ENCODE measurements around the gene RAD9A. TPM values are rescaled to one million over a fixed set of nuclear protein-coding genes. Genes with fewer than 3 reads are reported as not detected.

RAD9A gene
- total RNA-seq, 1 donor from 2014 or later, result 49.4 TPM

DNA sequence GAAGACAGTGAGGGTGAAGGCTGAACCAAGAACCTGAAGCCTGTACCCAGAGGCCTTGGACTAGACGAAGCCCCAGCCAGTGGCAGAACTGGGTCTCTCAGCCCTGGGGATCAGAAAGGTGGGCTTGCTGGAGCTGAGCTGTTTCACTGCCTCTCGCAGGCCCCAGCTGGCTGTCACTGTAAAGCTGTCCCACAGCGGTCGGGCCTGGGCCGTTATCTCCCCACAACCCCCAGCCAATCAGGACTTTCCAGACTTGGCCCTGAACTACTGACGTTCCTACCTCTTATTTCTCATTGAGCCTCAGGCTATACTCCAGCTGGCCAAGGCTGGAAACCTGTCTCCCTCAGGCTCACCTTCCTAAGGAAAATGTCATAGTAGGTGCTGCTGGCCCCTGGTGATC lies 5.8 kb downstream of the RAD9A start:
- no peak overlapping the region for H3K27ac Mint-ChIP-seq (ENCODE audit: unreplicated experiment)
- H3K4me3 Mint-ChIP-seq, result peak overlapping the region; percentile 76
- H3K27me3 Mint-ChIP-seq (ENCODE audit: low read depth), result no peaks in the 10 kb centered on the region
- no peaks in the 10 kb centered on the region for H3K36me3 Mint-ChIP-seq (ENCODE audit: low read depth)
- peaks cover 22% of the 10 kb centered on the region for H3K4me1 Mint-ChIP-seq
- TF ChIP-seq, protein P1, sequence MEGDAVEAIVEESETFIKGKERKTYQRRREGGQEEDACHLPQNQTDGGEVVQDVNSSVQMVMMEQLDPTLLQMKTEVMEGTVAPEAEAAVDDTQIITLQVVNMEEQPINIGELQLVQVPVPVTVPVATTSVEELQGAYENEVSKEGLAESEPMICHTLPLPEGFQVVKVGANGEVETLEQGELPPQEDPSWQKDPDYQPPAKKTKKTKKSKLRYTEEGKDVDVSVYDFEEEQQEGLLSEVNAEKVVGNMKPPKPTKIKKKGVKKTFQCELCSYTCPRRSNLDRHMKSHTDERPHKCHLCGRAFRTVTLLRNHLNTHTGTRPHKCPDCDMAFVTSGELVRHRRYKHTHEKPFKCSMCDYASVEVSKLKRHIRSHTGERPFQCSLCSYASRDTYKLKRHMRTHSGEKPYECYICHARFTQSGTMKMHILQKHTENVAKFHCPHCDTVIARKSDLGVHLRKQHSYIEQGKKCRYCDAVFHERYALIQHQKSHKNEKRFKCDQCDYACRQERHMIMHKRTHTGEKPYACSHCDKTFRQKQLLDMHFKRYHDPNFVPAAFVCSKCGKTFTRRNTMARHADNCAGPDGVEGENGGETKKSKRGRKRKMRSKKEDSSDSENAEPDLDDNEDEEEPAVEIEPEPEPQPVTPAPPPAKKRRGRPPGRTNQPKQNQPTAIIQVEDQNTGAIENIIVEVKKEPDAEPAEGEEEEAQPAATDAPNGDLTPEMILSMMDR (conservative IDR thresholded peaks at IDR 0.05), result no peak
- no peaks in the 10 kb centered on the region for H3K9me3 Mint-ChIP-seq
- no peak for DNase-seq (ENCODE audit: low read depth, low spot score)

DNA sequence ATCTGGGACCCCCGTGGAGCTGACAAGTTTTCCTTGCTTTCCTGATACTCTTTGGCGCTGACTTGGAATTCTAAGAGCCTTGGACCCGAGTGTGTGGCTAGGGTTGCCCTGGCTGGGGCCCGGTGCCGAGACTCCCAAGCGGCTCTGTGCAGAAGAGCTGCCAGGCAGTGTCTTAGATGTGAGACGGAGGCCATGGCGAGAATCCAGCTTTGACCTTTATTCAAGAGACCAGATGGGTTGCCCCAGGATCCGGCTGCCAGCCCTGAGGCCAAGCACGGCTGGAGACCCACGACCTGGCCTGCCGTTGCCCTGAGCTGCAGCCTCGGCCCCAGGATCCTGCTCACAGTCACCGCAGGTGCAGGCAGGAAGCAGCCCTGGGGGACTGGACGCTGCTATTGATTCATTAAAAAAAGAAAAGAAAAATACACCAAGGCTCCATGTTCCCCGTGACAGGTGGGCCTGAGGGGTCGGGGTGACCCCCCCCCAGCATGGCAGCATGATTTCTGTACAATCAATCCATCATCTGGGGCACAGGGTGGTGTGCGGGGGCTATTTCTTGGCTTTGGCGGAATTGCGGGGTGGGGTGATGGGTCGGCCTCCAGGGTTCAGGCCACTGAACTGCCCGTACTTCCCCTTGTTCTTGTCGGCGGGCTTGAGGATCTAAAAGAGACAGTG lies 6.3 kb downstream of the RAD9A start:
- H3K9me3 Mint-ChIP-seq, result no peaks in the 10 kb centered on the region
- no peaks in the 10 kb centered on the region for H3K36me3 Mint-ChIP-seq (ENCODE audit: low read depth)
- H3K4me3 Mint-ChIP-seq, result peak overlapping the region; percentile 76
- TF ChIP-seq, protein P1 (conservative IDR thresholded peaks at IDR 0.05), result no peak
- no peaks in the 10 kb centered on the region for H3K27me3 Mint-ChIP-seq (ENCODE audit: low read depth)
- peak overlapping the region; percentile 27 for H3K27ac Mint-ChIP-seq (ENCODE audit: unreplicated experiment)
- H3K4me1 Mint-ChIP-seq, result peaks cover 19% of the 10 kb centered on the region
- DNase-seq (ENCODE audit: low read depth, low spot score), result no peak

DNA sequence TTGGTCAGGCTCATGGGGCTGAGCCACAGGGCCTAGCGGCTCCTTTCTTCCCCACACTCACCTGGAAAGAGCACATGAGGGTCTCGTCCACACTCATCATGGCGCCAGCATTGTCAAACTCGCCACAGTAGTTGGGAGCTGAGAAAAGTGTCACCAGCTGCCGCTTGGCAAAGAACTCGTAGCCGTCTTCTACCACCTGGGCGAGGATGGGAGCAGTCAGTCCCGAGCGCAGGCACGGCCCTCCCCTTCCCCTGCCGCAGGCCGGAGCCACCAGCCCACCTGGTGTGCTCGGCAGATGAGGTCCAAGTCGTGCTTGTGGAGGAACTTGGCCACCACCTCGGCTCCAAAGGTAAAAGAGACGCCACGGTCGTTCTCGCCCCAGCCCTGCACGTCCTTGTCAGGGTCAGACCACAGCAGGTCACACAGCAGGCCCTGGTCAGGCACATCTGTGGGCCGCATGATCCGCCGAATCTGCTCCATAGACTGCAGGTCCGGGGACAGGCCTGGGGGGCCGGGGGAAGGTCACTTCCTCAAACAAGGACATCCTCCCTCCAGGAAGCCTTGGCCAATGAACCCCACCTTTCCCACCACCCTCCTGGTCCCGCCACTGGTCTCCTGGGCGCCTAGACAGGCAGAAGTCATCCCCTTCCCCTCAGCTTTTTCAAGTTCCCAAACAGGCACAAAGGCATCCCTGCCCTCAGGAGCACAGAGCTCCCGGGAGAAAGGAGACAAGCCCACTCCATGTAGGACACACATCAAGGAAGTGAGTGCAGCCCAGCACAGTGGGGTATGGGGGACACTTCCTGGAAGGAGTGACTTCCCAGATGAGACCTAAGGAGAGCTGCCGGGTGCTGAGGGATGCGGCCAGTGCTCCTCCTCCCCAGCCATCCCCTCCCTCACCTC lies 7.1 kb downstream of the RAD9A start:
- Mint-ChIP-seq H3K4me3 (peak overlapping the region; percentile 76), H3K9me3 (no peaks in the 10 kb centered on the region), H3K36me3 (ENCODE audit: low read depth) (no peaks in the 10 kb centered on the region), H3K27me3 (ENCODE audit: low read depth) (no peaks in the 10 kb centered on the region), H3K4me1 (peaks cover 16% of the 10 kb centered on the region), H3K27ac (ENCODE audit: unreplicated experiment) (no peak overlapping the region)
- TF ChIP-seq, protein P1 (conservative IDR thresholded peaks at IDR 0.05), result no peak
- DNase-seq (ENCODE audit: low read depth, low spot score), result no peak

DNA sequence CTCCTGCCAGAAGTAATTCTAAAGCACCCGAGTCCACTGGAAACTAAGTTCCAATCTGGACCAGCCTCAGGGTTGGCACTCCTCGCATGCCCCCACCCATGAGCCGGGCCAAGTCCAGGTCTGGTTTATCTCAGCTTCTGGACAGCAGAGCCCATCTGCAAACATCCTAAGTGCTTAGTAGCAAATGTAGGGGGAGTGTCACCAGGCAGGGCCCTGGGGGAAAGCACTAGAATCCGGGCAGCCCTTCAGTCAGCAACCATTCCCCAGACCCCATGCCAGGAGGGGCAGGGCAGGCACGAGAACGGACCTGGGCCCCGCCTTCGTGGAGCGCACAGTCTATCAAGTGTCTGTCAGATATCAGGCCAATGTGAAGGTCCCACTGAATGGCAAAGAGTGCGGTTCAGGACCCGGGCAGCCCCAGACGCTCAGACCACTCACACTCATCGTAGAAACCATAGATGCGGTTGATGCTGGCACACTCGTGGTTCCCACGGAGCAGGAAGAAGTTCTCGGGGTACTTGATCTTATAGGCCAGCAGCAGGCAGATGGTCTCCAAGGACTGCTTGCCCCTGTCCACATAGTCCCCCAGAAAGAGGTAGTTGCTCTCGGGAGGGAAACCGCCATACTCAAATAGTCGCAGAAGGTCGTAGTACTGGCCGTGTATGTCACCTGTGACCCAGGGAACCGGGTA lies 8.6 kb downstream of the RAD9A start:
- Mint-ChIP-seq H3K27ac (ENCODE audit: unreplicated experiment) (peak overlapping the region; percentile 43), H3K27me3 (ENCODE audit: low read depth) (no peaks in the 10 kb centered on the region)
- TF ChIP-seq, protein P1 (conservative IDR thresholded peaks at IDR 0.05), result no peak

DNA sequence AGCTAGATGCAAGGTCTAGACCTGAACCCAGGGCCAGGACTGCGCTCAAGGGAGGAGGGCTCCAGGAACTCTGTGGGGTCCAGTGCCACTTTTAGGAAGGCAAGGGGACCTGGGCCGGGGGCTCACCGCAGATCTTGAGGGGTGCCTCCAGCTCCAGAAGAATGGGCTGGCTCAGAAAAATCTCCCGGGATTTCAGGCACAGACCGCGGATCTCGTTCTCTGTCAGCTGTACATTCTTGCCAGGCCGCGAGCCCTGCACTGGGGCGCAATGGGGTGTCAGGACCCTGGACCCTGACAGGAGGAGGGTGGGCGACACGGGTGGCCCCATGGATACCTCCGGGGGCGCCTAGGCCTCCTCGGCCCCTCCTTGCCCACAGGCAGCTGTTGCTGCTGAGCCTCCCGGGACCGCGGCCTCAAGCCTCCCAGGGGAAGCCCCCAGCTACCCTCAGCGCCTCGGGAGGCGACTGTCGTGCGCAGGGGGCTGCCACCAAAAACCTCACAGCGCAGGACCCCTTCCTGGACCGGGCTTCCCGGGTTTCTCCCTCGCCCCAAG lies 9.2 kb downstream of the RAD9A start:
- H3K27me3 Mint-ChIP-seq (ENCODE audit: low read depth), result no peaks in the 10 kb centered on the region
- no peak overlapping the region for H3K27ac Mint-ChIP-seq (ENCODE audit: unreplicated experiment)
- H3K4me1 Mint-ChIP-seq, result peaks cover 20% of the 10 kb centered on the region
- no peaks in the 10 kb centered on the region for H3K36me3 Mint-ChIP-seq (ENCODE audit: low read depth)
- peak overlapping the region; percentile 91 for H3K4me3 Mint-ChIP-seq
- H3K9me3 Mint-ChIP-seq, result no peaks in the 10 kb centered on the region
- TF ChIP-seq, protein P1 (conservative IDR thresholded peaks at IDR 0.05), result no peak
- no peak for DNase-seq (ENCODE audit: low read depth, low spot score)

More for the DNA sequence above, 8.6 kb downstream of the RAD9A start:
- Mint-ChIP-seq H3K4me1 (peaks cover 20% of the 10 kb centered on the region), H3K9me3 (no peaks in the 10 kb centered on the region), H3K4me3 (peak overlapping the region; percentile 91), H3K36me3 (ENCODE audit: low read depth) (no peaks in the 10 kb centered on the region)
- DNase-seq (ENCODE audit: low read depth, low spot score), result no peak
